ENCODE results near the gene GBF1.
"Not testable (repeated sequence)": the region's sequence is repeated elsewhere in the genome, so short reads cannot be mapped to it uniquely, and the experiment has no call there.

GBF1 gene

DNA sequence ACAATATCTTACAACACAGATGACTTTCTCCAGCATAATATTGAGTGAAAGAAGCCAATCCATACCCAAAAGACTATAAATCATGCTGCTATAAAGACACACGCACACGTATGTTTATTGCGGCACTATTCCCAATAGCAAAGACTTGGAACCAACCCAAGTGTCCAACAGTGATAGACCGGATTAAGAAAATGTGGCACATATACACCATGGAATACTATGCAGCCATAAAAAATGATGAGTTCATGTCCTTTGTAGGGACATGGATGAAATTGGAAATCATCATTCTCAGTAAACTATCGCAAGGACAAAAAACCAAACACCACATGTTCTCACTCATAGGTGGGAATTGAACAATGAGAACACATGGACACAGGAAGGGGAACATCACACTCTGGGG, 63.0 kb downstream of the GBF1 start:
- not testable (repeated sequence) for DNase-seq (ENCODE audit: low read depth)

GRCh38 chr10:102309236-102309635, 63.9 kb downstream of the GBF1 start:
- no peak for DNase-seq (ENCODE audit: low read depth)

- no peak for DNase-seq (ENCODE audit: low read depth)
Observed at GRCh38 chr10:102309916-102310315, 64.6 kb downstream of the GBF1 start.

- DNase-seq (ENCODE audit: low read depth): no peak
Observed at GRCh38 chr10:102310361-102311024, 65.2 kb downstream of the GBF1 start.

DNA sequence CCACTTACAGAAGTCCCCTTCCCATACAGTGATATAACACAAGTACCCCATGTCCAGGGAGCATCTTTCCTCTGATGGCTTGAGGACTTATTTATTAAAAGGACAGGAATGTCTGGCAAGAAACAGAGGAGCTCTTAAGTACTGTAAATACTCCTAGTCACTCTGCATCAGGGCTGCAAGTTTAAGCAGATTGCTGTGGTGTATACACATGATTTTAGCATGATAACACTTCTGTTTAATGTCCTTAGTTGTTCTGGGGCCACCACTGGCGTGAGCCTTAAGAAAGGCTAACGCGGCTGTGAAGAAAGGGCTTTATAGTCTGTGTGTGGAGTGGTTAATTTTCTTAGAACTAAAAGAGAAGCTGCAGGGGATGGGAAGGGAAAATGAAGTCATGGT, 65.7 kb downstream of the GBF1 start:
- peak; percentile 20 for DNase-seq (ENCODE audit: low read depth)

- DNase-seq (ENCODE audit: low read depth): peak; percentile 35
Observed at GRCh38 chr10:102312683-102313082, 67.4 kb downstream of the GBF1 start.

DNA sequence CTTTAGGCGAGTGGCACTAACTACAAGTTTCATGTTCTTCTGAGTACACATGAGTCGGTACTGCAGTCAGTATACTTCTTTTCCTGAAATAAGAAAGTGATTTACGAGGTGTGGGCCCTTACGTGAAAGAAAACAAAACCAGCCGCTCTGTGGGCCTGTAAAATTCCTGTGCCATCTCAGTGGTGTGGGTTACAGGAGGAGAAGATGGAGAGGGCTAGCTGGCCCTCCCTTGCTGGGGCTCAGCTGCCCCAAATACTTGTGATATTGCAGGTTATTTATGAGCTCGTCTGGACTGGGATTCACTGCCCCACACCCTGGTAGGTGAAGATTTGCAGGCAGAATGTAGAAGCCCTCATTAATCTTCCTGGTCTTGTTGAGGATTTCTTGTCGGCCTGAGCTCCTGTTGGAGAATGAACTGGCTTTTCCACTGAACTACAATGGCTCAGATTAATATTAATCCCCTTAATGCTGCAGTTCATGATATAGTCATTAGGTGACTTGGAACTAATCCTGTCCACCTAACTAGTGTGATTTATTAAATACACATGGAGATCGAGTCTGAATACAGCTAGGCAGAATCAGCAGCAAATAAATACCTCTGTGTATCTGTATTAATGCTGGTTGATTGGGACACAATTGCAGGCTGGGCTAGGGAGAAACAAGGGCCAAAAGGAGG, 68.0 kb downstream of the GBF1 start:
- DNase-seq (ENCODE audit: low read depth): peak; percentile 66

GRCh38 chr10:102314801-102315200, 69.5 kb downstream of the GBF1 start:
- DNase-seq (ENCODE audit: low read depth): no peak

- DNase-seq (ENCODE audit: low read depth): no peak
Observed at GRCh38 chr10:102316421-102316820, 71.1 kb downstream of the GBF1 start.

DNA sequence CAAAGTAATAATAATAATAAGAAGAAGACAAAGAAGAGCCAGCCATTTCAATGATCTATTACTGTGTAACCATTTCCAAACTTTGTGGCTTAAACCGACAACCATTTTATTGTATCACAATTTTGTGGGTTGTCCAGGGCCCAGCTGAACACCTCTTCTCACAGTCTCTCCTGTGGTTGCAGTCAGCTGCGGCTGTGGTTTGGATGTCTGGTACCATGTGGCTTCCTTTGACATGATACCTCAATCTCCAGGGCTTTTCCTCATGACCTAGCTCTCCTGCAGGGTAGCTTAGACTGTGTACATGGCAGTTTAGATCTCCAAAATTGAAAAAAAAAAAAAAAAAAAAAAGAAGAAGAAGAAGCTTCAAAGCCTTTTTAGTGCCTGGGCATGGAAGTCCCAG, 77.6 kb downstream of the GBF1 start:
- DNase-seq (ENCODE audit: low read depth): peak; percentile 42

- DNase-seq (ENCODE audit: low read depth): peak; percentile 60
Observed at GRCh38 chr10:102324061-102324460, 78.7 kb downstream of the GBF1 start.

- DNase-seq (ENCODE audit: low read depth): no peak
Observed at GRCh38 chr10:102326031-102326430, 80.7 kb downstream of the GBF1 start.

DNA sequence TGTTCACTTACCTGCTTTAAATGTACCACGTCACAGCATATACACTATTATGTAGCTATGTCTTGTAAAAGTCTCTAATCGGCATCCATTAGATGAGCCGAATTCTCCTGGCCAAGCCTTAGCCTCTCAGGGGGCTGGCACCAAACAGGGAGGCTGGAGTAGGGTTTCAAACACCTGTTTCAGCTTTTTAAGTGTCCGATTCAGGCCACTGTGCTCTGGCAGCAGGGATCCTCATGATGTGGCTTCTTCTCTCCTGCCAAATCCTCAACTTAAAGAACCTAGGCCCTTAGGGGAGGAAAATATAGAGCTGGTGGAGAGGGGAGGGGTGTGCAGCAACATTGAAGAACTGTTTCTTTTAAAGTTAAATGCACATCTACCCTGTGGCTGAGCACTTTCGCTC, 81.7 kb downstream of the GBF1 start:
- no peak for DNase-seq (ENCODE audit: low read depth)

- DNase-seq (ENCODE audit: low read depth): no peak
Observed at GRCh38 chr10:102327641-102328040, 82.3 kb downstream of the GBF1 start.

GRCh38 chr10:102332772-102333171, 87.4 kb downstream of the GBF1 start:
- DNase-seq (ENCODE audit: low read depth): no peak

GRCh38 chr10:102334101-102334500, 88.8 kb downstream of the GBF1 start:
- DNase-seq (ENCODE audit: low read depth): peak; percentile 96

DNA sequence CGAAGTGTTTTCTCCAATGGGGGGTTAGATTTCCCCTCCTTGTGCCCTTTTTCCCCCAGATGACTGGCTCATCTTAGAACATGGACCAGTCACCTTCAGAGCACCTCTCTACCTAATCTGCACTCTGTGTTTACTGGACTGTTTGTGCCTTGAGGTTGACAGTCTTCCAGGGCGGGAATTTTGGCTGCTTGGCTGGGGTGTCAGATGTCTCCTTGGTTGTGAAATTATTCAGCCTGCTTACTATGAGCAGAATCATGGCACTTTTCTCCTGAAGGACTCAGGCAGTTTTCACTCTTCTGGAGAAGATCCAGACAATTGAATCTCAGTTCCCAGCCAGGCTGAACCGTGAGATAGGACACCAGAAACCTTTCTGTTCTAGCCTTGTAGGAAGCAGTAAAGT, 89.9 kb downstream of the GBF1 start:
- DNase-seq (ENCODE audit: low read depth): peak; percentile 38

DNA sequence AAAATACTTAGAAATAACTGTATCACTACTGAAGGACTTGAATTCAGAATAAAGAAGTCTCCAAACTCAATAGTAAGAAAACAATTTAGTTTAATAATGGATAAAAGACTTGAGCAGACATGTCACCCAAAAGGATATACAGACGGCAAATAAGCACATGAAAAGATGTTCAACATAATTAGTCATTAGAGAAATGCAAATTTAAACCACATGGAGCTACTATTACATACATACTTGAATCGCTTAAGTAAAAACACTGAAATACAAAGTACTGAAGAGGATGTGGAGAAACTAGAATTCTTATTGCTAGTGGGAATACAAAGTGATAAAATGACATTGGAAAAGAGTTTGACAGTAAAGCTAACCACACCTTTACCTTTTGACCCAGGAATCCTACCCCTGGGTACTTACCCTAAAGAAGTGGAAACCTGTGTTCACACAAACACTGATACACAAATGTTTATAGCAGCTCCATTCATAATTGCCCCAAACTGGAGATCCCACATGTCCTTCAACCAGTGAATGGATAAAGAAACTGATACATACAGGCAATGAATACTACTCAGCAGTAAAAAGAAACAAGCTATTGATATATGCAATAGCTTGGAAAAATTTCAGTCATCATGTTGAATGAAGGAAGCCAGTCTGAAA, 95.8 kb downstream of the GBF1 start:
- no peak for DNase-seq (ENCODE audit: low read depth)

DNA sequence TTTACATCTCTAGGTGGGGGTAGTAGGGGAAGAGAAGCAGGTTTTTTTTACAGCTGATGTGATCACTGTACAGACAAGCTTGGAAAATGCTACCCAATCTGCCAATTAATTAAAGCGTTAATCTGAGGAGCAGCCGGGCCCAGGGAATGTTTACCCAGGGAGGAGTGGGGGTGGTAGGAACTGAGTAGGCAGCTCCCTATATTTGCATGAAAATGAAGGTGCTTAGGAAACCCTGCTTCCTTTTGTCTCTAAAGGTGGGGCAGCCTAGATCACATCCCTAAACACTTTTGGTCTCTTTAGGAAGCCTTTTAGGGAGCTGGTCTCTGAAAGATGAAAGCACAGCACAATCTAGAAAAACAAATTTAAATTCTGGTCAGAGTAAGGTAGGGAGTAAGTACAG, 97.1 kb downstream of the GBF1 start:
- DNase-seq (ENCODE audit: low read depth): peak; percentile 11

- peak; percentile 85 for DNase-seq (ENCODE audit: low read depth)
Observed at GRCh38 chr10:102342958-102343357, 97.6 kb downstream of the GBF1 start.

- peak; percentile 75 for DNase-seq (ENCODE audit: low read depth)
Observed at GRCh38 chr10:102344067-102344466, 98.7 kb downstream of the GBF1 start.

GRCh38 chr10:102347236-102347828, 102.0 kb downstream of the GBF1 start:
- DNase-seq (ENCODE audit: low read depth): peak; percentile 48

All from amniotic epithelial cell (primary cell).